ENCODE measurements around the gene CARMIL3. TPM values are rescaled to one million over a fixed set of nuclear protein-coding genes. Genes with fewer than 3 reads are reported as not detected.

The CARMIL3 gene
- total and polyA plus RNA-seq, 2 of the 8 experiments (the other 6 are each of a cell fraction or from before 2014, with no cell fraction given), result 6.0 to 9.0 TPM

DNA sequence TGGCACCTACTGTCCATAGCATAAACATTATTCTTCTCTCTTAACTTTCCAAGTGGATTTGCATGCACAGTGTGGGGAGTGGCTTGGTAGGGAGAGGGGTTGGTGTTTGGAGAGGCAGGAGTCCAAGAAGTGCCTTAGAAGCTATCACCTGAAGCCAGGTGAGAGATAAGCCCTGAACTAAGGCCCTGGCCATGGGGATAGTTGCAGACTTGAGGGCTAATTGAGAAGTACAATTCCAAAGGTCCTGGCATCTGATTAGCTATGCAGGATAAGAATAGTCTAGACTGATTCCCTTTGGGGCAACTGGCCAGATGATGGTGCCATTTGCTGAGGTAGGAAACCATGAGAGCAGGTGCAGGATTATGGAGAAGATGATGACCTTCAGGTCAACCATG lies 40.3 kb downstream of the CARMIL3 start:
- H3K14ac ChIP-seq (ENCODE audit: insufficient read length), result no peak overlapping the region
- H3K56ac ChIP-seq (replicated peaks; ENCODE audit: insufficient read length, low read depth, low read length), result no peak overlapping the region
- no peak for TF ChIP-seq JUND (IDR thresholded peaks at IDR 0.05; ENCODE audit: low read length)
- no peak for TF ChIP-seq TBP (IDR thresholded peaks at IDR 0.05; ENCODE audit: low read depth, low read length)
- TF ChIP-seq, protein P1, sequence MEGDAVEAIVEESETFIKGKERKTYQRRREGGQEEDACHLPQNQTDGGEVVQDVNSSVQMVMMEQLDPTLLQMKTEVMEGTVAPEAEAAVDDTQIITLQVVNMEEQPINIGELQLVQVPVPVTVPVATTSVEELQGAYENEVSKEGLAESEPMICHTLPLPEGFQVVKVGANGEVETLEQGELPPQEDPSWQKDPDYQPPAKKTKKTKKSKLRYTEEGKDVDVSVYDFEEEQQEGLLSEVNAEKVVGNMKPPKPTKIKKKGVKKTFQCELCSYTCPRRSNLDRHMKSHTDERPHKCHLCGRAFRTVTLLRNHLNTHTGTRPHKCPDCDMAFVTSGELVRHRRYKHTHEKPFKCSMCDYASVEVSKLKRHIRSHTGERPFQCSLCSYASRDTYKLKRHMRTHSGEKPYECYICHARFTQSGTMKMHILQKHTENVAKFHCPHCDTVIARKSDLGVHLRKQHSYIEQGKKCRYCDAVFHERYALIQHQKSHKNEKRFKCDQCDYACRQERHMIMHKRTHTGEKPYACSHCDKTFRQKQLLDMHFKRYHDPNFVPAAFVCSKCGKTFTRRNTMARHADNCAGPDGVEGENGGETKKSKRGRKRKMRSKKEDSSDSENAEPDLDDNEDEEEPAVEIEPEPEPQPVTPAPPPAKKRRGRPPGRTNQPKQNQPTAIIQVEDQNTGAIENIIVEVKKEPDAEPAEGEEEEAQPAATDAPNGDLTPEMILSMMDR (IDR thresholded peaks at IDR 0.05; ENCODE audit: control extremely low read depth in 1 of 3, insufficient read depth in 1 of 3, low read depth in 1 of 3, low read length in 3 of 3), result no peak
- TF ChIP-seq FOSL1 (IDR thresholded peaks at IDR 0.05; ENCODE audit: insufficient read depth, low read depth, low read length), result no peak
- no peak for TF ChIP-seq JUN (IDR thresholded peaks at IDR 0.05; ENCODE audit: low read depth, low read length)
- no peak for TF ChIP-seq KDM1A (IDR thresholded peaks at IDR 0.05; ENCODE audit: borderline replicate concordance, low read length)
- TF ChIP-seq, protein P2, sequence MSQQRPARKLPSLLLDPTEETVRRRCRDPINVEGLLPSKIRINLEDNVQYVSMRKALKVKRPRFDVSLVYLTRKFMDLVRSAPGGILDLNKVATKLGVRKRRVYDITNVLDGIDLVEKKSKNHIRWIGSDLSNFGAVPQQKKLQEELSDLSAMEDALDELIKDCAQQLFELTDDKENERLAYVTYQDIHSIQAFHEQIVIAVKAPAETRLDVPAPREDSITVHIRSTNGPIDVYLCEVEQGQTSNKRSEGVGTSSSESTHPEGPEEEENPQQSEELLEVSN (IDR thresholded peaks at IDR 0.05), result no peak
- no peak for TF ChIP-seq MAFK (IDR thresholded peaks at IDR 0.05; ENCODE audit: low read depth, low read length)
- TF ChIP-seq SAP30 (IDR thresholded peaks at IDR 0.05; ENCODE audit: insufficient read depth, insufficient replicate concordance, low read length), result no peak
- TF ChIP-seq RAD21 (IDR thresholded peaks at IDR 0.05 in 1 of 2, conservative IDR thresholded peaks at IDR 0.05 in 1 of 2; ENCODE audit: low read depth in 2 of 2, low read length in 2 of 2), result no peak
- DNase-seq (ENCODE audit: low read depth in 1 of 2, low spot score in 2 of 2) (no peak), FAIRE-seq (no peak)
- no peaks in the 10 kb centered on the region for H3K27me3 ChIP-seq (replicated peaks in 1 of 4; ENCODE audit: control insufficient read depth in 3 of 4, extremely low read depth in 1 of 4, insufficient read depth in 3 of 4, low read length in 3 of 4)
- H4K8ac ChIP-seq (ENCODE audit: extremely low read depth, insufficient read depth, low read length), result no peak overlapping the region
- no peak overlapping the region for H2AFZ ChIP-seq (ENCODE audit: low read length)
- POLR2A ChIA-PET (ENCODE audit: partially characterized antibody), result interaction anchor here (0.8 to 23.9 kb wide), 8 partner anchors 13 to 86 kb away, joined by 3 to 626 read pairs (median 77); partner anchors contain the start of genes CARMIL3, CPNE6, DCAF11 and IRF9
- no peak overlapping the region for H3K4ac ChIP-seq (replicated peaks; ENCODE audit: insufficient read length, low read depth, low read length)
- H3K4me1 ChIP-seq (replicated peaks in 1 of 4; ENCODE audit: control insufficient read depth in 3 of 4, insufficient read depth in 4 of 4, low read length in 3 of 4), result peaks cover 5 to 13% (median 9%) of the 10 kb centered on the region in 4 experiments
- peaks cover 5% of the 10 kb centered on the region for H3K79me1 ChIP-seq (ENCODE audit: low read depth, low read length)
- peak overlapping the region; percentile 99; the same call in 1 of the 2 replicates for H2BK5ac ChIP-seq (ENCODE audit: low read depth, low read length)
- peak overlapping the region; percentile 100; the same call in 1 of the 2 replicates for H2AK5ac ChIP-seq (ENCODE audit: low read depth, low read length)
- H2BK120ac ChIP-seq (replicated peaks; ENCODE audit: low read depth, low read length), result peak overlapping the region; percentile 15
- peaks cover 0 to 21% of the 10 kb centered on the region in 2 experiments; a peak in 2 of 4 replicates for H3K79me2 ChIP-seq (ENCODE audit: control insufficient read depth in 1 of 2, insufficient read depth in 2 of 2, low read length in 2 of 2)
- H3K4me2 ChIP-seq (ENCODE audit: insufficient read depth in 1 of 2, low read depth in 2 of 2, low read length in 2 of 2), result no peak overlapping the region
- H3K27ac ChIP-seq (ENCODE audit: low read depth, low read length), result no peak overlapping the region
- peaks cover 8% of the 10 kb centered on the region for H3K23me2 ChIP-seq (ENCODE audit: low read depth, low read length)
- H4K5ac ChIP-seq (ENCODE audit: insufficient read length, low read depth, low read length), result no peak overlapping the region
- H3K36me3 ChIP-seq (ENCODE audit: control insufficient read depth in 2 of 4, insufficient read depth in 4 of 4, low read length in 3 of 4), result peaks cover 0 to 7% (median 0%) of the 10 kb centered on the region in 4 experiments; a peak in 2 of 8 replicates
- no peak overlapping the region for H3K23ac ChIP-seq (ENCODE audit: insufficient read length)
- H3K18ac ChIP-seq (ENCODE audit: extremely low read depth, low read length), result no peak overlapping the region
- peaks cover 3% of the 10 kb centered on the region in 2 experiments for H4K20me1 ChIP-seq (replicated peaks in 1 of 2; ENCODE audit: control insufficient read depth in 1 of 2, insufficient read depth in 2 of 2, low read length in 2 of 2)
- H3K9me3 ChIP-seq (ENCODE audit: insufficient read depth in 2 of 2, low read depth in 1 of 2, low read length in 1 of 2), result no peaks in the 10 kb centered on the region
- 0 out of 2 replicates have a peak overlapping the region, but pooled peaks have one; percentile 5 for H2BK15ac ChIP-seq (ENCODE audit: low read length)
- H4K91ac ChIP-seq (replicated peaks; ENCODE audit: insufficient read length, low read length), result peak overlapping the region; percentile 79
- peak overlapping the region; percentile 99 for H2BK12ac ChIP-seq (ENCODE audit: low read depth, low read length)
- CTCF ChIA-PET (ENCODE audit: partially characterized antibody), result interaction anchor here (1.2 to 12.8 kb wide), 6 partner anchors 7 to 53 kb away, joined by 4 to 316 read pairs (median 90); partner anchors contain the start of genes CARMIL3, CPNE6, DCAF11 and NRL
- H3K4me3 ChIP-seq (ENCODE audit: extremely low read depth in 1 of 4, insufficient read depth in 2 of 4, low read depth in 3 of 4, low read length in 4 of 4), result no peak overlapping the region
- no peak overlapping the region for H3K9ac ChIP-seq (replicated peaks in 1 of 4; ENCODE audit: extremely low read depth in 1 of 4, low read depth in 3 of 4, low read length in 3 of 4)
- peak overlapping the region; percentile 87 for H2BK20ac ChIP-seq (ENCODE audit: low read length)

Data from H1 (cell line).